ENCODE results near the gene PRC1.

PRC1 gene

GRCh38 chr15:90982135-90982534, 12.2 kb downstream of the PRC1 start:
- no peak for DNase-seq (ENCODE audit: extremely low read depth, low read depth)
- H3K4me3 ChIP-seq (replicated peaks; ENCODE audit: low read depth, low read length): no peak overlapping the region
- TF ChIP-seq CTCF (IDR thresholded peaks at IDR 0.05; ENCODE audit: low read depth, low read length, missing control alignments): no peak

GRCh38 chr15:90981681-90982080, 12.7 kb downstream of the PRC1 start:
- no peak for DNase-seq (ENCODE audit: extremely low read depth, low read depth)
- TF ChIP-seq CTCF (IDR thresholded peaks at IDR 0.05; ENCODE audit: low read depth, low read length, missing control alignments): no peak
- H3K4me3 ChIP-seq (replicated peaks; ENCODE audit: low read depth, low read length): no peak overlapping the region

- no peak for TF ChIP-seq CTCF (IDR thresholded peaks at IDR 0.05; ENCODE audit: low read depth, low read length, missing control alignments)
- DNase-seq (ENCODE audit: extremely low read depth, low read depth): no peak
- no peak overlapping the region for H3K4me3 ChIP-seq (replicated peaks; ENCODE audit: low read depth, low read length)
Measured at GRCh38 chr15:90979582-90979981, 14.8 kb downstream of the PRC1 start.

- DNase-seq (ENCODE audit: extremely low read depth, low read depth): no peak
- no peak for TF ChIP-seq CTCF (IDR thresholded peaks at IDR 0.05; ENCODE audit: low read depth, low read length, missing control alignments)
- H3K4me3 ChIP-seq (replicated peaks; ENCODE audit: low read depth, low read length): no peak overlapping the region
Measured at GRCh38 chr15:90974216-90974615, 20.1 kb downstream of the PRC1 start.

- TF ChIP-seq CTCF (IDR thresholded peaks at IDR 0.05; ENCODE audit: low read depth, low read length, missing control alignments): no peak
- no peak overlapping the region for H3K4me3 ChIP-seq (replicated peaks; ENCODE audit: low read depth, low read length)
- DNase-seq (ENCODE audit: extremely low read depth, low read depth): no peak
Measured at GRCh38 chr15:90972133-90972532, 22.2 kb downstream of the PRC1 start.

- H3K4me3 ChIP-seq (replicated peaks; ENCODE audit: low read depth, low read length): no peak overlapping the region
- DNase-seq (ENCODE audit: extremely low read depth, low read depth): no peak
- TF ChIP-seq CTCF (IDR thresholded peaks at IDR 0.05; ENCODE audit: low read depth, low read length, missing control alignments): no peak
Measured at GRCh38 chr15:90970274-90970673, 24.1 kb downstream of the PRC1 start.

GRCh38 chr15:90968434-90968833, 25.9 kb downstream of the PRC1 start:
- no peak for TF ChIP-seq CTCF (IDR thresholded peaks at IDR 0.05; ENCODE audit: low read depth, low read length, missing control alignments)
- no peak for DNase-seq (ENCODE audit: extremely low read depth, low read depth)

More at GRCh38 chr15:90968434-90968833, 25.9 kb downstream of the PRC1 start:
- no peak overlapping the region for H3K4me3 ChIP-seq (replicated peaks; ENCODE audit: low read depth, low read length)
